ENCODE measurements around the gene PLD1. TPM values are rescaled to one million over a fixed set of nuclear protein-coding genes. Genes with fewer than 3 reads are reported as not detected.

Gene PLD1
- total RNA-seq, 6 donors from 2014 or later, result 11.2 to 47.1 (median 15.6) TPM

DNA sequence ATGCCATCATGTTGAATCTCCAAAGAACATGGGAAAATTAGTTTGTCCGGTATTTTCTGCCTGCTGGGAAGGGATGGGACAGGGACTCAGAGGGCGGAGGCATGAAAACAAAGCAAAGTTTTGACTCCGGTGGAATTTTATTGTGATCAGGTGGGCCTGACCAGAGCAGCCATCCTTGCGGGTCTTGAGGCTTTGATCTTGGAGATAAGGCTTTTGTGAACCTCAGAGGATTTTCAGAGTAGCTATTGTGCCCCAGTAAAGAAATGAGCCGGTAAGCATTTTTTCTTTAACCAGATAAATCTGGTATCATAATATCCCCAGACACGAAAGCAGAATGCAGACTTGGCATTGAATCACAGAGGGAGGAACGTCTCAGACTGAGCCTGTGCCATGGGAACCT, 250.7 kb downstream of the PLD1 start:
- Histone ChIP-seq H3K4me1 (no peaks in the 10 kb centered on the region), H3K27me3 (no peaks in the 10 kb centered on the region), H3K9me3 (no peaks in the 10 kb centered on the region), H3K4me3 (no peak overlapping the region), H3K27ac (no peak overlapping the region), H3K36me3 (no peaks in the 10 kb centered on the region)
- DNase-seq, result no peak
- no peak for ATAC-seq (ENCODE audit: low FRiP score in 2 of 2)
- WGBS, 2 donors, result 81 to 84% methylated on average over 7 of the region's 7 CpGs
- TF ChIP-seq EP300 (IDR thresholded peaks at IDR 0.05) (no peak), POLR2AphosphoS5 (IDR thresholded peaks at IDR 0.05) (no peak)

GRCh38 chr3:171558188-171558696, 252.0 kb downstream of the PLD1 start:
- Histone ChIP-seq H3K36me3 (no peaks in the 10 kb centered on the region), H3K27ac (no peak overlapping the region), H3K27me3 (no peaks in the 10 kb centered on the region), H3K9me3 (no peaks in the 10 kb centered on the region), H3K4me1 (no peaks in the 10 kb centered on the region), H3K4me3 (no peak overlapping the region)
- 88 to 94% methylated on average over 3 of the region's 3 CpGs for WGBS, 2 donors
- TF ChIP-seq CTCF (IDR thresholded peaks at IDR 0.05), result no peak
- no peak for TF ChIP-seq POLR2AphosphoS5 (IDR thresholded peaks at IDR 0.05)
- TF ChIP-seq POLR2A (IDR thresholded peaks at IDR 0.05), result no peak
- TF ChIP-seq EP300 (IDR thresholded peaks at IDR 0.05), result no peak
- DNase-seq (no peak), ATAC-seq (ENCODE audit: low FRiP score in 2 of 2) (no peak)

DNA sequence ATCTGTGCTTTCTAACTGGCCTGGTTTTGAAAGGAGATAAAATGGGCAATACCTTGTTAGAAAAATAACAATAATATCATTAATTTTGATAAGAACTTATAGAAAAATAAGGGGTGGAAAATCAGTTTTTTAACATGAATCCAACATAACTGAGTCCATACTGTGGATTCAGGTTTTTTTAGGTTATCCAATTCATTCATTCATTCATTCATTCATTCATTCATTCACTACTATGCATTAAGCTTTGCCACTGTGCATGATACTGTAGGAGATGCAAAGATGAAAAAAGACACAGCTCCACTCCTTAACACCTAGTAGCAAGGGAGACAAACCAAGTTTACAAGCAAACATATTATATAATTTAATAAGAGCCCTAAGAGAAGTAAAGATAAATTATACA, 253.1 kb downstream of the PLD1 start:
- no peak for TF ChIP-seq POLR2A (IDR thresholded peaks at IDR 0.05)
- TF ChIP-seq CTCF (IDR thresholded peaks at IDR 0.05), result no peak
- TF ChIP-seq EP300 (IDR thresholded peaks at IDR 0.05), result no peak
- no peak for TF ChIP-seq POLR2AphosphoS5 (IDR thresholded peaks at IDR 0.05)
- no peaks in the 10 kb centered on the region for H3K9me3 ChIP-seq
- H3K4me3 ChIP-seq, result no peak overlapping the region
- no peaks in the 10 kb centered on the region for H3K27me3 ChIP-seq
- DNase-seq (no peak), ATAC-seq (ENCODE audit: low FRiP score in 2 of 2) (no peak)
- H3K36me3 ChIP-seq, result no peaks in the 10 kb centered on the region
- H3K4me1 ChIP-seq, result no peaks in the 10 kb centered on the region
- no peak overlapping the region for H3K27ac ChIP-seq

DNA sequence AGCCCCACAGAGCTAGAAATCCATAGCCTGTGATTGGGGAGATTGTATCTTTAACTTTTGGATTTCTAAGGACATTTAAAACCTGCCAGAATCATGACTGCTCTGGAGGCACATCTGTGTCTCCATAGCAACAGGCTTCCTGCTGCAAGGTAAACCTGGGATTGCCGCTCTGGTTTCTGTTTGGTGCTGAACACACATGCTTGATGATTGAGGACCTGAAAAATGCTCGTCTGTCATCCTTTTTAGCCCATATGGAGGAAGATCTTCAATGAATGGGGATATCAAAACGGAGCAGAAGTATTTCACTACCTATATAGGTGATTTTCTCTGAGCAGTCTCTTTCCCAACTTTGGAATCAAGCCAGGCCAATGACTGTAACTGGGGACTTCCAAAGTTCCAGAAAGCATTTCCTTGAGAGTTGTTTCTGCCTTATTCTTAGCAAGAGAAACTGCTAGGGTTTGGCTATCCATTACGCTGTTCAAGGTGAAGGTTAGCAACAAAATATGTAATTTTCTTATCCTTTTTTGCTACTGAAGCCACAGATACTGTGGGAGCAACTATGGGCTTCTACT, 253.6 kb downstream of the PLD1 start:
- no peaks in the 10 kb centered on the region for H3K36me3 ChIP-seq
- no peak for TF ChIP-seq EP300 (IDR thresholded peaks at IDR 0.05)
- no peak for TF ChIP-seq CTCF (IDR thresholded peaks at IDR 0.05)
- TF ChIP-seq POLR2A (IDR thresholded peaks at IDR 0.05), result no peak
- no peak for TF ChIP-seq POLR2AphosphoS5 (IDR thresholded peaks at IDR 0.05)
- 46 to 65% methylated on average over 4 of the region's 4 CpGs for WGBS, 2 donors
- no peaks in the 10 kb centered on the region for H3K9me3 ChIP-seq
- H3K27ac ChIP-seq, result no peak overlapping the region
- no peak for DNase-seq
- no peaks in the 10 kb centered on the region for H3K27me3 ChIP-seq
- no peak for ATAC-seq (ENCODE audit: low FRiP score in 2 of 2)
- no peak overlapping the region for H3K4me3 ChIP-seq
- H3K4me1 ChIP-seq, result no peaks in the 10 kb centered on the region

DNA sequence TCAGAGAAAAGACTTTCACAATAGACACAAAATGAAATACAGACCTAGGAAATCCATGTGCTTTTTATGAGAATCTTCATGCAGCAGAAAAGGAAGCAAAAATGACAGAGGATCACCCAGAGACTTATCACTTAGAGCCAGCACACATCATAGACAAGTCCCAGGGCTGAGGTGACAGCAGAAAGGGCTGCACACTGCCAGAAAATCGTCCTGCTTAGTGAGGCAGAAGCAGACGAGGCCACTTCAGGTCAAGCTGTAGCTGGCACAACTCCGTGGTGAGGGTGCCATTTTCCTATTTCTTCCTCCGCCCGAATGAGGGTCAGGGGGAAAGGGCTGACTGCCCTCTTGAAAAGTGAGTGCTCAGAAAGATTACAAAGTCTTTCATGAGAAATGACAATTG, 254.1 kb downstream of the PLD1 start:
- DNase-seq (no peak), ATAC-seq (ENCODE audit: low FRiP score in 2 of 2) (no peak)
- no peak for TF ChIP-seq POLR2A (IDR thresholded peaks at IDR 0.05)
- no peak for TF ChIP-seq POLR2AphosphoS5 (IDR thresholded peaks at IDR 0.05)
- no peak for TF ChIP-seq CTCF (IDR thresholded peaks at IDR 0.05)
- TF ChIP-seq EP300 (IDR thresholded peaks at IDR 0.05), result no peak
- Histone ChIP-seq H3K36me3 (no peaks in the 10 kb centered on the region), H3K4me3 (no peak overlapping the region), H3K4me1 (no peaks in the 10 kb centered on the region), H3K9me3 (no peaks in the 10 kb centered on the region), H3K27me3 (no peaks in the 10 kb centered on the region), H3K27ac (no peak overlapping the region)
- 38 to 43% methylated on average over 5 of the region's 5 CpGs for WGBS, 2 donors
